ENCODE measurements around the gene UNC45A. TPM values are rescaled to one million over a fixed set of nuclear protein-coding genes. Genes with fewer than 3 reads are reported as not detected.
A peak's percentile ranks its signal among the peaks of the same experiment; 100 is the strongest.

UNC45A gene
- polyA plus RNA-seq, 1 donor (not counting 4 experiments of a cell fraction or from before 2014, with no cell fraction given): 63.1 TPM

DNA sequence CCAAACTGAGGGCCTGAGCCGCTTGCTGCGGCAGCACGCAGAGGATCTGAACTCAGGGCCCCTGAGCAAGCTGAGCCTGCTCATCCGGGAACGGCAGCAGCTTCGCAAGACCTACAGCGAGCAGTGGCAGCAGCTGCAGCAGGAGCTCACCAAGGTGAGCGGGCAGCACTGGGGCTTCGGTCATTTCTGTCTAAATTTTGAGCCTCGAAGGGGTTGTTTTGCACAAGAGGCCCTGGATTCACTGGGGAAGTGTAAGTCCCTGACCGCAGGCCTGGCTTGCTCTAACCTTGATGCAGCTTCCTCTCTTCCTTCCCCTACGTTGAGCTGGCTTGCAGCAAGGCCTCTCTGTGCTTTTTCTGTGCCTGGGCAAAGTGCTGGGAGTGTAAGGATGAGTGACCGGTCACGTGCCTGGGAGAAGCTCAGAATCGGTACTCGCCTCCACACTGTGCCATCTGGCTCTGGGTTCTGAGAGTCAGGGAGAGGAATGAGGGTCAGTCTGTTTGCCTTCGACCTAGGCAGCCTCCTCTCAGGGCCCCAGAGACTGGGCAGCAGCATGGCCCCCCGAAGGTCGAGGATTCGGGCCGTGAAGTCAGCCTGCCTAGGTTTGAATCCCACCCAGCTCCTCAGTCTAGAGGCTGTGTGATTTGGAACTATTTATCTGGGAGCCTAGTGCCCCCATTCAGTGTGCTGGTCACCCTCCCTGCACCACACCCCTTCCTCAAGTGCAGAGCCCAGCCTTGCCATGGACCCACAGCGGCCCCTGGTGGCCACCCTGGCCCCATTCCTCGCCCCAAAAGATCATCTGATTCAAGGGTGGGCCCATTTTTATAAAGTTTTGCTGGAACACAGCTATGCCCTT, 49.4 kb upstream of the UNC45A start:
- no peaks in the 10 kb centered on the region for H3K4me1 ChIP-seq (ENCODE audit: control insufficient read depth, extremely low read depth, insufficient read depth, low read length)
- peaks cover 4 to 8% of the 10 kb centered on the region in 2 experiments for H3K36me3 ChIP-seq (ENCODE audit: control insufficient read depth in 2 of 2, extremely low read depth in 1 of 2, insufficient read depth in 2 of 2, low read length in 2 of 2)
- no peak overlapping the region for H3K4me3 ChIP-seq (ENCODE audit: control insufficient read depth in 2 of 3, extremely low read depth in 1 of 3, insufficient read depth in 2 of 3, low read depth in 1 of 3, low read length in 3 of 3)
- H3K79me2 ChIP-seq (ENCODE audit: control insufficient read depth, insufficient read depth, low read length): no peaks in the 10 kb centered on the region
- peak; percentile 64 for FAIRE-seq
- no peak for DNase-seq (ENCODE audit: low read depth, low spot score)
- no peaks in the 10 kb centered on the region for H3K9me1 ChIP-seq (ENCODE audit: control insufficient read depth, extremely low read depth, insufficient read depth, low read length)
- no peaks in the 10 kb centered on the region for H4K20me1 ChIP-seq (ENCODE audit: control insufficient read depth, extremely low read depth, insufficient read depth, low read length)
- no peaks in the 10 kb centered on the region for H3K27me3 ChIP-seq (ENCODE audit: control insufficient read depth, extremely low read depth, insufficient read depth, low read length)
- H3K27ac ChIP-seq (ENCODE audit: control insufficient read depth, insufficient read depth, low read length): no peak overlapping the region
- TF ChIP-seq, protein P1, sequence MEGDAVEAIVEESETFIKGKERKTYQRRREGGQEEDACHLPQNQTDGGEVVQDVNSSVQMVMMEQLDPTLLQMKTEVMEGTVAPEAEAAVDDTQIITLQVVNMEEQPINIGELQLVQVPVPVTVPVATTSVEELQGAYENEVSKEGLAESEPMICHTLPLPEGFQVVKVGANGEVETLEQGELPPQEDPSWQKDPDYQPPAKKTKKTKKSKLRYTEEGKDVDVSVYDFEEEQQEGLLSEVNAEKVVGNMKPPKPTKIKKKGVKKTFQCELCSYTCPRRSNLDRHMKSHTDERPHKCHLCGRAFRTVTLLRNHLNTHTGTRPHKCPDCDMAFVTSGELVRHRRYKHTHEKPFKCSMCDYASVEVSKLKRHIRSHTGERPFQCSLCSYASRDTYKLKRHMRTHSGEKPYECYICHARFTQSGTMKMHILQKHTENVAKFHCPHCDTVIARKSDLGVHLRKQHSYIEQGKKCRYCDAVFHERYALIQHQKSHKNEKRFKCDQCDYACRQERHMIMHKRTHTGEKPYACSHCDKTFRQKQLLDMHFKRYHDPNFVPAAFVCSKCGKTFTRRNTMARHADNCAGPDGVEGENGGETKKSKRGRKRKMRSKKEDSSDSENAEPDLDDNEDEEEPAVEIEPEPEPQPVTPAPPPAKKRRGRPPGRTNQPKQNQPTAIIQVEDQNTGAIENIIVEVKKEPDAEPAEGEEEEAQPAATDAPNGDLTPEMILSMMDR (optimal IDR thresholded peaks at IDR 0.05 in 1 of 3, IDR thresholded peaks at IDR 0.05 in 1 of 3, conservative IDR thresholded peaks at IDR 0.05 in 1 of 3; ENCODE audit: extremely low read depth in 1 of 3, insufficient read depth in 2 of 3, low read length in 3 of 3): peak; percentile 91 to 96 (median 96)
- TF ChIP-seq EZH2 (IDR thresholded peaks at IDR 0.05; ENCODE audit: low read length): no peak
- dilution Hi-C loops (cut with MboI; ENCODE audit: extremely low pct_ligation_motif_present, low sequenced_read_pairs): no loop called here
- no peak overlapping the region for H3K9ac ChIP-seq (ENCODE audit: control insufficient read depth, extremely low read depth, insufficient read depth, low read length)
- H3K9me3 ChIP-seq (ENCODE audit: control insufficient read depth, low read depth, low read length): no peaks in the 10 kb centered on the region
- H2AFZ ChIP-seq (ENCODE audit: control insufficient read depth, low read length): no peak overlapping the region
- H3K4me2 ChIP-seq (ENCODE audit: control insufficient read depth, extremely low read depth, insufficient read depth, low read depth, low read length): no peak overlapping the region

DNA sequence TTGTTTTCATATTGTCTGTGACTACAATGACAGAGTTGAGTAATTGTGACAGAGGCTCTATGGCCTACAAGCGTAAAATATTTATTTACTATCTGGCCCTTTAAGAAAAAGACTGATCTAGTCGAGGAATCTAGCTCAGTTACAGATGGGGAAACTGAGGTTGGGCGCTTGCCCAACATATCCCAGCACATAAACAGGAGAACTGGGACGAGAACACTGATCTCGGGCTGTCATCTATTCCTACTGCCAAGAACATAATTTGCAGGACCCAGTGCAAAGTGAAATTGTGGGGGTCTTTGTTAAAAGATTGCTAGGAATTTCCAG, 48.8 kb upstream of the UNC45A start:
- H3K79me2 ChIP-seq (ENCODE audit: control insufficient read depth, insufficient read depth, low read length): no peaks in the 10 kb centered on the region
- H3K9me3 ChIP-seq (ENCODE audit: control insufficient read depth, low read depth, low read length): no peaks in the 10 kb centered on the region
- no peak for DNase-seq (ENCODE audit: low read depth, low spot score)
- no peak overlapping the region for H3K9ac ChIP-seq (ENCODE audit: control insufficient read depth, extremely low read depth, insufficient read depth, low read length)
- H3K4me3 ChIP-seq (ENCODE audit: control insufficient read depth in 2 of 3, extremely low read depth in 1 of 3, insufficient read depth in 2 of 3, low read depth in 1 of 3, low read length in 3 of 3): no peak overlapping the region
- H3K4me1 ChIP-seq (ENCODE audit: control insufficient read depth, extremely low read depth, insufficient read depth, low read length): no peaks in the 10 kb centered on the region
- no peaks in the 10 kb centered on the region for H4K20me1 ChIP-seq (ENCODE audit: control insufficient read depth, extremely low read depth, insufficient read depth, low read length)
- peaks cover 0 to 5% of the 10 kb centered on the region in 2 experiments for H3K36me3 ChIP-seq (ENCODE audit: control insufficient read depth in 2 of 2, extremely low read depth in 1 of 2, insufficient read depth in 2 of 2, low read length in 2 of 2)
- no peak overlapping the region for H2AFZ ChIP-seq (ENCODE audit: control insufficient read depth, low read length)
- H3K4me2 ChIP-seq (ENCODE audit: control insufficient read depth, extremely low read depth, insufficient read depth, low read depth, low read length): no peak overlapping the region
- no peak for FAIRE-seq
- no peaks in the 10 kb centered on the region for H3K9me1 ChIP-seq (ENCODE audit: control insufficient read depth, extremely low read depth, insufficient read depth, low read length)
- dilution Hi-C loops (cut with MboI; ENCODE audit: extremely low pct_ligation_motif_present, low sequenced_read_pairs): no loop called here
- no peak overlapping the region for H3K27ac ChIP-seq (ENCODE audit: control insufficient read depth, insufficient read depth, low read length)
- no peaks in the 10 kb centered on the region for H3K27me3 ChIP-seq (ENCODE audit: control insufficient read depth, extremely low read depth, insufficient read depth, low read length)
- TF ChIP-seq EZH2 (IDR thresholded peaks at IDR 0.05; ENCODE audit: low read length): no peak
- TF ChIP-seq, protein P1 (optimal IDR thresholded peaks at IDR 0.05 in 1 of 3, IDR thresholded peaks at IDR 0.05 in 1 of 3, conservative IDR thresholded peaks at IDR 0.05 in 1 of 3; ENCODE audit: extremely low read depth in 1 of 3, insufficient read depth in 2 of 3, low read length in 3 of 3): no peak

Measured in keratinocyte (primary cell).